Osteoblast (primary cell): ENCODE results near the gene BAG1. TPM values are rescaled to one million over a fixed set of nuclear protein-coding genes. Genes with fewer than 3 reads are reported as not detected.

ENCODE experiments used
- DNase-seq: peaks from one replicate; pipeline ENCODE4 v3.0.0; 2011; ENCODE audit warnings: low spot score, mixed read lengths; ENCODE audit not compliant: insufficient read length; ENCODE audit errors: missing footprints
- H2AFZ ChIP-seq: 2 replicates; pipeline ENCODE4 v1.6.0; 2011; ENCODE audit warnings: mild to moderate bottlenecking, low read length
- H3K27ac ChIP-seq: 2 replicates; pipeline ENCODE4 v1.5.1; 2011; ENCODE audit warnings: mild to moderate bottlenecking, low read depth, low read length, moderate library complexity
- H3K27me3 ChIP-seq: 2 replicates; pipeline ENCODE4 v1.6.0; 2012; ENCODE audit warnings: mild to moderate bottlenecking, control low read depth, inconsistent platforms, low read length, moderate library complexity; ENCODE audit not compliant: insufficient read depth
- H3K36me3 ChIP-seq: 2 replicates; pipeline ENCODE4 v1.5.1; 2011; ENCODE audit warnings: mild to moderate bottlenecking, low read length, control low read depth, moderate library complexity; ENCODE audit not compliant: insufficient read depth
- H3K4me1 ChIP-seq: 2 replicates; pipeline ENCODE4 v1.5.1; 2011; ENCODE audit warnings: mild to moderate bottlenecking, low read length, control low read depth, moderate library complexity; ENCODE audit not compliant: insufficient read depth
- H3K4me2 ChIP-seq: 2 replicates; pipeline ENCODE4 v1.6.0; 2011; ENCODE audit warnings: mild to moderate bottlenecking, low read length; ENCODE audit not compliant: insufficient read depth
- H3K4me3 ChIP-seq: fragments of 200-600 bp; sonication (generic); 3 replicates; pipeline ENCODE4 v1.5.1; 2012; ENCODE audit warnings: mild to moderate bottlenecking, low read length, inconsistent platforms; ENCODE audit not compliant: insufficient read depth
- H3K79me2 ChIP-seq: 2 replicates; pipeline ENCODE4 v1.6.0; 2012; ENCODE audit warnings: mild to moderate bottlenecking, low read length, control low read depth, inconsistent platforms; ENCODE audit not compliant: insufficient read depth
- H3K9me3 ChIP-seq: 2 replicates; pipeline ENCODE4 v1.5.1; 2011; ENCODE audit warnings: low read depth, low read length, control low read depth
- H4K20me1 ChIP-seq: 2 replicates; pipeline ENCODE4 v1.6.0; 2012; ENCODE audit warnings: mild to moderate bottlenecking, low read length, control low read depth; ENCODE audit not compliant: insufficient read depth
- CTCF ChIP-seq: IDR thresholded peaks from 2 replicates; pipeline ENCODE4 v1.5.1; 2011; ENCODE audit warnings: mild to moderate bottlenecking, low read depth, low read length, moderate library complexity; ENCODE audit errors: extremely low read depth
- total RNA-seq: library from RNA; depleted of rRNA; stranded (reverse); fragments of >200 nt; gene quantifications from 2 replicates; pipeline ENCODE4 v1.2.3, GENCODE V29; 2012

BAG1 gene
- total RNA-seq, 1 donor: 29.3 TPM

- no peaks in the 10 kb centered on the region for H3K27me3 ChIP-seq
- no peak for TF ChIP-seq CTCF
- peak overlapping the region; percentile 4 for H3K4me2 ChIP-seq
- H3K4me3 ChIP-seq: no peak overlapping the region
- peaks cover 51% of the 10 kb centered on the region for H3K36me3 ChIP-seq
- H4K20me1 ChIP-seq: peaks cover 2% of the 10 kb centered on the region
- H3K4me1 ChIP-seq: peaks cover 15% of the 10 kb centered on the region
- H3K27ac ChIP-seq: peak overlapping the region; percentile 100
- DNase-seq: no peak
- H2AFZ ChIP-seq: no peak overlapping the region
- peaks cover 65% of the 10 kb centered on the region for H3K79me2 ChIP-seq
- H3K9me3 ChIP-seq: no peaks in the 10 kb centered on the region
These were observed 27.4 kb upstream of the BAG1 start for GRCh38 chr9:33291901-33292300.

DNA sequence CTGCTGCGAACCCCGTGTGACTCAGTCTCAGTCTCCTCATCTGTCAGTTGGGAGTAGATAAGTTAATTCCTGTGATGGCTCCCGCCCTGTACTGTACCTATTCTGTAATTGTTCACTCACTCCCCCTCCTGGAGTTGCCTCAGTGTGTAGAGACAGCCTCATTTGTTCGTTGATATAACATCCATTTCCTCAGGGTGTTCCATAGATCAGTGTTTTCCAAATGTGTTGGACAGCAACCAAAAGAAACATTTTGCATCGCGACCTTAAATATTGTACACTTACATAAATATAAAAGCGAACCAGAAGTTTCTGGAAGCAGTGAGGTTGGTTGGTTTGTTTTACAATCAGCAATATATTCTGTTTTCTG, 26.5 kb upstream of the BAG1 start:
- H3K4me1 ChIP-seq: peaks cover 15% of the 10 kb centered on the region
- peak overlapping the region; percentile 99 for H3K4me2 ChIP-seq
- TF ChIP-seq CTCF: no peak
- H3K36me3 ChIP-seq: peaks cover 42% of the 10 kb centered on the region
- peaks cover 2% of the 10 kb centered on the region for H4K20me1 ChIP-seq
- H3K27ac ChIP-seq: peak overlapping the region; percentile 100
- H3K9me3 ChIP-seq: no peaks in the 10 kb centered on the region
- peak overlapping the region; percentile 84 for H3K4me3 ChIP-seq
- H3K27me3 ChIP-seq: no peaks in the 10 kb centered on the region
- H2AFZ ChIP-seq: peak overlapping the region; percentile 47
- DNase-seq: no peak
- H3K79me2 ChIP-seq: peaks cover 56% of the 10 kb centered on the region

DNA sequence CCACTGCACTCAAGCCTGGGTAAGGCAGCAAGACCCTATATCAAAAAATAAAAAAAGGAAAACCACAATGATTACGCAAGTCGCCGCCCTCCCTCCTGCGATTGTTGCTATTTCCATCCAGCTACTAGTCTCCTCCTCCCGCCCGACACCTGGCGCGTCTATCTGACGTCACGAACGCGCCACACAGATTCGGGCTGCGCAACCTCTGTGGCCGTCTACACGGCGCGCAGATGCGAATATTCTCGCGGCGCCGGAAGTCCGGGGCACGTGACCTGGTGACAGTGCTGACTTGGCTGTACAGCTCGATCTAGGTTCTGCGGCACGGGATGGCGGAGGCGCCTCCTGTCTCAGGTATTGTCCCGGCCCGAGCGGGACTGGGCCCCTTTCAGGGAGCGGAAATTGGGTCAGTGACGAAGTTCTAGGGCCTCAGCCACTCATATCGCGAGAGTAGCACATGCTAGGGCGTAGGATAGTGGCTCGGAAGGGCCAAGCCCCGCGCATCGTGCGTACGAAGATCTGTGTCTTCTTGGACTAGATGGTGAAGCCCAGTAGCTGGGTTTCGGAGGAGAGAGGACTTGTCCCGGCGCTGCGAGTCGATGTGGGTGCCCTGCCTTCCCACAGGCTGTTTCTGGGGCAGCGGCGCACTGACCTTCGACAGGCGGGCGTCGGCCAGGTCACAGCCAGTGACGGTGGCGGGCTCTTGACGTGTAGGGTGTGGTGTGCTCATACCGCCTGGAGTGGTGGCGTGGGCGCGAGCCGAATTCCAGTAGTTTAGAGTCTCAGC, 25.9 kb upstream of the BAG1 start, which contains the start of gene NFX1:
NFX1 (plus strand) TSS at position 270 of the 784 bp plus-strand sequence; CDS start at position 327, 57 bp downstream.
- no peaks in the 10 kb centered on the region for H3K9me3 ChIP-seq
- H3K4me2 ChIP-seq: peak within 1 kb of the TSS; percentile 99
- peak within 1 kb of the TSS; percentile 94 for H2AFZ ChIP-seq
- H4K20me1 ChIP-seq: peaks cover 2% of the 10 kb centered on the region
- H3K79me2 ChIP-seq: peaks cover 50% of the 10 kb centered on the region
- H3K27ac ChIP-seq: peak within 1 kb of the TSS; percentile 100
- peaks cover 15% of the 10 kb centered on the region for H3K4me1 ChIP-seq
- peaks cover 37% of the 10 kb centered on the region for H3K36me3 ChIP-seq
- peak; percentile 95 for DNase-seq
- H3K27me3 ChIP-seq: no peaks in the 10 kb centered on the region
- H3K4me3 ChIP-seq: peak within 1 kb of the TSS; percentile 84
- TF ChIP-seq CTCF: no peak

DNA sequence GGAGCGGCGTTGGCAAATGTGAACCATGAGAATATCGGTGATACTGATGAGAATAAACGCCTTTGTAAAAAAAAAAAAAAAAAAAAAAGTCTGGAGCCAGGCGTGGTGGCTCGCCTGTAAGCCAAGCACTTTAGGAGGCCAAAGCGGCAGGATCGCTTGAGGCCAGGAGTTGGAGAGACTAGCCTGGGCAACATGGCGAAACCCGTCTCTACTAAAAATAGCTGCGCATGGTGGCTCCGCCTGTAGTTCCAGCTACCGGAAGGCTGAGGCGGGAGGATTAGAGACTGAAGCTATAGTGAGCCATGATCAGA, 25.4 kb upstream of the BAG1 start:
- no peaks in the 10 kb centered on the region for H3K27me3 ChIP-seq
- peak overlapping the region; percentile 94 for H2AFZ ChIP-seq
- peak overlapping the region; percentile 84 for H3K4me3 ChIP-seq
- no peak for TF ChIP-seq CTCF
- H3K4me2 ChIP-seq: peak overlapping the region; percentile 99
- peaks cover 2% of the 10 kb centered on the region for H4K20me1 ChIP-seq
- no peaks in the 10 kb centered on the region for H3K9me3 ChIP-seq
- peak overlapping the region; percentile 100 for H3K27ac ChIP-seq
- DNase-seq: no peak
- peaks cover 31% of the 10 kb centered on the region for H3K36me3 ChIP-seq
- peaks cover 15% of the 10 kb centered on the region for H3K4me1 ChIP-seq
- peaks cover 45% of the 10 kb centered on the region for H3K79me2 ChIP-seq
